Right ventricle myocardium inferior (tissue), 1 donor: ENCODE results near the gene NAP1L5. TPM values are rescaled to one million over a fixed set of nuclear protein-coding genes. Genes with fewer than 3 reads are reported as not detected.

ENCODE experiments used
- ATAC-seq: fragments of 200-7000 bp; cut with Tn5 transposase; one replicate; pipeline ENCODE4 v1.9.1; 2020; ENCODE audit warnings: mild to moderate bottlenecking, moderate library complexity
- DNase-seq: peaks from one replicate; pipeline ENCODE4 v3.0.0; 2021; ENCODE audit errors: missing footprints
- intact Hi-C: fragments of 100-400 bp; cut with DNase I; formaldehyde crosslinking; loops from one replicate; pipeline ENCODE4 v1.11.0; 2022
- total RNA-seq: library from RNA; stranded (reverse); fragmentation: NEBNext Ultra II Directional; extraction: Animal tissue kit (Norgen Biotek cat#: 25700); gene quantifications from one replicate; pipeline ENCODE4 v1.2.1, GENCODE V29; 2021
- donor health status: DM: no; HTN: yes; CAD: no; lungs with severe emphysema.

Gene NAP1L5
- total RNA-seq, 1 donor from 2014 or later, result 2.4 TPM

GRCh38 chr4:88725143-88725542 is 27.5 kb upstream of the NAP1L5 start:
- intact Hi-C loops, result no loop called here
- DNase-seq (no peak), ATAC-seq (no peak)

- intact Hi-C loops, result no loop called here
- DNase-seq (no peak), ATAC-seq (no peak)
Measured at GRCh38 chr4:88724406-88724805, 26.8 kb upstream of the NAP1L5 start.

- intact Hi-C loops, result no loop called here
- no peak for DNase-seq
- peak; percentile 84 for ATAC-seq
Measured at GRCh38 chr4:88722828-88723227, 25.2 kb upstream of the NAP1L5 start.

GRCh38 chr4:88722276-88722780 is 24.7 kb upstream of the NAP1L5 start:
- DNase-seq (peak; percentile 70), ATAC-seq (peak; percentile 56)
- intact Hi-C loops, result no loop called here

GRCh38 chr4:88720451-88721428 is 23.1 kb upstream of the NAP1L5 start:
- intact Hi-C loops, result no loop called here
- ATAC-seq (peak; percentile 18), DNase-seq (no peak)

GRCh38 chr4:88719381-88719780 is 21.8 kb upstream of the NAP1L5 start:
- intact Hi-C loops, result no loop called here
- DNase-seq (no peak), ATAC-seq (no peak)

GRCh38 chr4:88718098-88718497 is 20.5 kb upstream of the NAP1L5 start:
- DNase-seq (no peak), ATAC-seq (no peak)
- intact Hi-C loops, result no loop called here

GRCh38 chr4:88713782-88714181 is 16.2 kb upstream of the NAP1L5 start:
- ATAC-seq (no peak), DNase-seq (no peak)

GRCh38 chr4:88709989-88710388 is 12.4 kb upstream of the NAP1L5 start:
- DNase-seq (no peak), ATAC-seq (no peak)
- intact Hi-C loops, result loop anchor here (5.0 kb wide), 1 partner anchor 82 kb away; no protein-coding TSS in a partner anchor

More at GRCh38 chr4:88713782-88714181, 16.2 kb upstream of the NAP1L5 start:
- intact Hi-C loops, result no loop called here

- ATAC-seq, result peak; percentile 87
- no peak for DNase-seq
- intact Hi-C loops, result loop anchor here (1.0 to 5.0 kb wide), 3 partner anchors 47 to 316 kb away; no protein-coding TSS in a partner anchor
Measured at GRCh38 chr4:88706574-88706973, 8.9 kb upstream of the NAP1L5 start.

- no peak for ATAC-seq
- intact Hi-C loops, result loop anchor here (1.0 to 5.0 kb wide), 3 partner anchors 47 to 317 kb away; no protein-coding TSS in a partner anchor
- DNase-seq, result no peak
Measured at GRCh38 chr4:88705805-88706492, 8.3 kb upstream of the NAP1L5 start.

- intact Hi-C loops, result loop anchor here (5.0 kb wide), 1 partner anchor 87 kb away; no protein-coding TSS in a partner anchor
- DNase-seq (no peak), ATAC-seq (no peak)
Measured at GRCh38 chr4:88705223-88705622, 7.6 kb upstream of the NAP1L5 start.

GRCh38 chr4:88702782-88703181 is 5.2 kb upstream of the NAP1L5 start:
- DNase-seq (no peak), ATAC-seq (no peak)
- intact Hi-C loops, result no loop called here

GRCh38 chr4:88698519-88698918 is 890 bp upstream of the NAP1L5 start:
- intact Hi-C loops, result no loop called here
- no peak for DNase-seq
- ATAC-seq, result no peak

- intact Hi-C loops, result no loop called here
- ATAC-seq (no peak), DNase-seq (no peak)
Measured at GRCh38 chr4:88697141-88697540, 488 bp downstream of the NAP1L5 start.

GRCh38 chr4:88696630-88697029 is 999 bp downstream of the NAP1L5 start:
- ATAC-seq (no peak), DNase-seq (no peak)
- intact Hi-C loops, result no loop called here

- DNase-seq (no peak), ATAC-seq (no peak)
- intact Hi-C loops, result no loop called here
Measured at GRCh38 chr4:88693792-88694191, 3.8 kb downstream of the NAP1L5 start.

- DNase-seq (no peak), ATAC-seq (peak; percentile 90)
- intact Hi-C loops, result no loop called here
Measured at GRCh38 chr4:88690355-88690754, 7.3 kb downstream of the NAP1L5 start.

- DNase-seq, result no peak
- ATAC-seq, result no peak
- intact Hi-C loops, result no loop called here
Measured at GRCh38 chr4:88681209-88681608, 16.4 kb downstream of the NAP1L5 start.
